ENCODE data around the gene CALU. TPM values are rescaled to one million over a fixed set of nuclear protein-coding genes. Genes with fewer than 3 reads are reported as not detected.

Gene CALU
- total RNA-seq, 2 donors from 2014 or later = 28.6 to 48.9 TPM

GRCh38 chr7:128738570-128739047, 550 bp upstream of the CALU start:
- Mint-ChIP-seq H3K27ac (peak overlapping the region; percentile 97 to 98), H3K36me3 (peaks cover 6 to 10% of the 10 kb centered on the region in 2 donors), H3K9me3 (no peaks in the 10 kb centered on the region)
- ATAC-seq (peak; percentile 4 to 13), DNase-seq (ENCODE audit: low spot score in 2 of 2) (peak in 1 of 2 donors; percentile 16)

- Mint-ChIP-seq H3K27ac (peak overlapping the region; percentile 97 to 98), H3K9me3 (no peaks in the 10 kb centered on the region), H3K36me3 (peaks cover 6 to 10% of the 10 kb centered on the region in 2 donors)
- ATAC-seq = no peak
- no peak for DNase-seq (ENCODE audit: low spot score in 2 of 2)
These were observed 977 bp downstream of the CALU start for GRCh38 chr7:128739990-128740682.

- no peak for ATAC-seq
- peaks cover 6 to 10% of the 10 kb centered on the region in 2 donors for H3K36me3 Mint-ChIP-seq
- DNase-seq (ENCODE audit: low spot score in 2 of 2) = no peak
- H3K9me3 Mint-ChIP-seq = no peaks in the 10 kb centered on the region
- H3K27ac Mint-ChIP-seq = no peak overlapping the region
These were observed 1.8 kb downstream of the CALU start for GRCh38 chr7:128740996-128741395.

- ATAC-seq (no peak), DNase-seq (ENCODE audit: low spot score in 2 of 2) (no peak)
- no peaks in the 10 kb centered on the region for H3K9me3 Mint-ChIP-seq
These were observed 2.3 kb downstream of the CALU start for GRCh38 chr7:128741491-128741890.

GRCh38 chr7:128742206-128742605, 3.0 kb downstream of the CALU start:
- Mint-ChIP-seq H3K36me3 (peaks cover 6 to 10% of the 10 kb centered on the region in 2 donors), H3K9me3 (no peaks in the 10 kb centered on the region), H3K27ac (no peak overlapping the region)
- ATAC-seq (no peak), DNase-seq (ENCODE audit: low spot score in 2 of 2) (no peak)

More at GRCh38 chr7:128741491-128741890, 2.3 kb downstream of the CALU start:
- Mint-ChIP-seq H3K36me3 (peaks cover 6 to 10% of the 10 kb centered on the region in 2 donors), H3K27ac (no peak overlapping the region)

GRCh38 chr7:128743112-128743772, 4.1 kb downstream of the CALU start:
- Mint-ChIP-seq H3K36me3 (peaks cover 6 to 14% of the 10 kb centered on the region in 2 donors), H3K27ac (peak overlapping the region in 1 of 2 donors; percentile 85), H3K9me3 (no peaks in the 10 kb centered on the region)
- DNase-seq (ENCODE audit: low spot score in 2 of 2) (no peak), ATAC-seq (no peak)

GRCh38 chr7:128744366-128744905, 5.3 kb downstream of the CALU start:
- Mint-ChIP-seq H3K36me3 (peaks cover 11 to 15% of the 10 kb centered on the region in 2 donors), H3K9me3 (no peaks in the 10 kb centered on the region), H3K27ac (peak overlapping the region in 1 of 2 donors; percentile 11)
- ATAC-seq (no peak), DNase-seq (ENCODE audit: low spot score in 2 of 2) (no peak)

- DNase-seq (ENCODE audit: low spot score in 2 of 2) (no peak), ATAC-seq (no peak)
- Mint-ChIP-seq H3K27ac (no peak overlapping the region), H3K9me3 (no peaks in the 10 kb centered on the region), H3K36me3 (peaks cover 4 to 10% of the 10 kb centered on the region in 2 donors)
These were observed 6.5 kb downstream of the CALU start for GRCh38 chr7:128745706-128746105.

GRCh38 chr7:128747327-128748079, 8.3 kb downstream of the CALU start:
- Mint-ChIP-seq H3K27ac (peak overlapping the region in 1 of 2 donors; percentile 44), H3K36me3 (peaks cover 4 to 10% of the 10 kb centered on the region in 2 donors), H3K9me3 (no peaks in the 10 kb centered on the region)
- no peak for ATAC-seq
- no peak for DNase-seq (ENCODE audit: low spot score in 2 of 2)

GRCh38 chr7:128752251-128752650, 13.1 kb downstream of the CALU start:
- peaks cover 9 to 21% of the 10 kb centered on the region in 2 donors for H3K36me3 Mint-ChIP-seq
- no peak overlapping the region for H3K27ac Mint-ChIP-seq

GRCh38 chr7:128755075-128755818, 16.1 kb downstream of the CALU start:
- no peak for ATAC-seq
- Mint-ChIP-seq H3K9me3 (no peaks in the 10 kb centered on the region), H3K36me3 (peaks cover 9 to 17% of the 10 kb centered on the region in 2 donors), H3K27ac (no peak overlapping the region)
- DNase-seq (ENCODE audit: low spot score in 2 of 2) = no peak

More at GRCh38 chr7:128752251-128752650, 13.1 kb downstream of the CALU start:
- DNase-seq (ENCODE audit: low spot score in 2 of 2) (no peak), ATAC-seq (no peak)
- no peaks in the 10 kb centered on the region for H3K9me3 Mint-ChIP-seq

- ATAC-seq (no peak), DNase-seq (ENCODE audit: low spot score in 2 of 2) (no peak)
- H3K36me3 Mint-ChIP-seq = peaks cover 9 to 17% of the 10 kb centered on the region in 2 donors
- H3K27ac Mint-ChIP-seq = no peak overlapping the region
- H3K9me3 Mint-ChIP-seq = no peaks in the 10 kb centered on the region
These were observed 16.8 kb downstream of the CALU start for GRCh38 chr7:128755819-128756476.

GRCh38 chr7:128757203-128757602, 18.0 kb downstream of the CALU start:
- DNase-seq (ENCODE audit: low spot score in 2 of 2) (no peak), ATAC-seq (no peak)
- H3K36me3 Mint-ChIP-seq = peaks cover 9 to 21% of the 10 kb centered on the region in 2 donors
- no peaks in the 10 kb centered on the region for H3K9me3 Mint-ChIP-seq
- H3K27ac Mint-ChIP-seq = no peak overlapping the region

GRCh38 chr7:128758553-128758952, 19.4 kb downstream of the CALU start:
- Mint-ChIP-seq H3K27ac (no peak overlapping the region), H3K9me3 (no peaks in the 10 kb centered on the region), H3K36me3 (peaks cover 4 to 17% of the 10 kb centered on the region in 2 donors)
- DNase-seq (ENCODE audit: low spot score in 2 of 2) = no peak
- no peak for ATAC-seq

GRCh38 chr7:128759242-128759641, 20.1 kb downstream of the CALU start:
- ATAC-seq = peak in 1 of 2 donors; percentile 59

More at GRCh38 chr7:128759242-128759641, 20.1 kb downstream of the CALU start:
- Mint-ChIP-seq H3K9me3 (no peaks in the 10 kb centered on the region), H3K36me3 (peaks cover 4 to 12% of the 10 kb centered on the region in 2 donors), H3K27ac (no peak overlapping the region)
- DNase-seq (ENCODE audit: low spot score in 2 of 2) = no peak

Data from activated naive CD4-positive, alpha-beta T cell treated with anti-CD3 and anti-CD28 coated beads, Interleukin-2, amount 50 U/mL, for 72 hours (primary cell).